ENCODE data around the gene ANKRD40. TPM values are rescaled to one million over a fixed set of nuclear protein-coding genes. Genes with fewer than 3 reads are reported as not detected.
"Not testable (repeated sequence)": the region's sequence is repeated elsewhere in the genome, so short reads cannot be mapped to it uniquely, and the experiment has no call there.

The ANKRD40 gene
- total RNA-seq, 1 donor from 2014 or later = 41.1 TPM

GRCh38 chr17:50728112-50728429 lies 20.4 kb upstream of the ANKRD40 start:
- TF ChIP-seq CTCF (IDR thresholded peaks at IDR 0.05) = no peak
- no peaks in the 10 kb centered on the region for H3K27me3 Mint-ChIP-seq (ENCODE audit: unreplicated experiment)
- no peaks in the 10 kb centered on the region for H3K9me3 Mint-ChIP-seq (ENCODE audit: unreplicated experiment)
- H3K27ac Mint-ChIP-seq (ENCODE audit: unreplicated experiment) = no peak overlapping the region
- H3K36me3 Mint-ChIP-seq (ENCODE audit: unreplicated experiment) = no peaks in the 10 kb centered on the region
- no peak for DNase-seq (ENCODE audit: extremely low spot score, unreplicated experiment)
- no peak overlapping the region for H3K4me3 Mint-ChIP-seq (ENCODE audit: unreplicated experiment)
- peaks cover 31% of the 10 kb centered on the region for H3K4me1 Mint-ChIP-seq (ENCODE audit: unreplicated experiment)

DNA sequence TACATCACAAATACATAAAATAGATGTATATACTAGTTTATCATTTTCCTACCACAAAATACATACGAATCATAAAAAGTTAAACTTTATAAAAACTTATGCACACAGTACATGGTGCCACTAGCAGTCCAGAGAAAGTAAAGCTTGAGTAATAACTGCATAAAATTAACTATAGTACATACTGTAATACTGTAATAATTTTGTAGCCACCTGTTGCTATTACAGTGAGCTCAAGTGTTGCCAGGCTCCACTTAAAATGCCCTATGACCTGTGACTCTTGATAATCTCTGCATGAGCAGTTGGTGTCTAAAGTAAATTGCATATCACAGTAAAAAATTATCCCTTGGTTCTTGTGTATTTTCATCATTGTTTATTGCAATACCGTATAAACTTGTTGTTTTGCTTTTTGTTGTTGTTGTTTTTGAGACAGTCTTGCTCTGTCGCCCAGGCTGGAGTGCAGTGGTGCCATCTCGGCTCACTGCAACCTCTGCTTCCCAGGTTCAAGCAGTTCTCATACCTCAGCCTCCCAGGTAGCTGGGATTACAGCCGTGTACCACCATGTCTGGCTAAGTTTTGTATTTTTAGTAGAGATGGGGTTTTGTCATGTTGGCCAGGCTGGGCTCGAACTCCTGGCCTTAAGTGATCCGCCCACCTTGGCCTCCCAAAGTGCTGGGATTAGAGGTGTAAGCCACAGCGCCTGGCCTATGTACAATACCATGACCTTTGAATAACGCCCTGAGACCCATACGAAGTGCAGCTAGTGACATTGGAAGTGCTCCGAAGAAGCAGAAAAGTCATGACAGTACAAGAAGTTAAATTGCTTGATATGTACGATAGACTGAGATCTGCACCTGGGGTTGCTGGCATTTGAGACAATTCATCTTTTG lies 18.3 kb upstream of the ANKRD40 start:
- H3K9me3 Mint-ChIP-seq (ENCODE audit: unreplicated experiment) = no peaks in the 10 kb centered on the region
- no peak overlapping the region for H3K4me3 Mint-ChIP-seq (ENCODE audit: unreplicated experiment)
- no peak for DNase-seq (ENCODE audit: extremely low spot score, unreplicated experiment)
- peaks cover 42% of the 10 kb centered on the region for H3K4me1 Mint-ChIP-seq (ENCODE audit: unreplicated experiment)
- TF ChIP-seq CTCF (IDR thresholded peaks at IDR 0.05) = no peak
- no peaks in the 10 kb centered on the region for H3K36me3 Mint-ChIP-seq (ENCODE audit: unreplicated experiment)
- H3K27me3 Mint-ChIP-seq (ENCODE audit: unreplicated experiment) = no peaks in the 10 kb centered on the region
- no peak overlapping the region for H3K27ac Mint-ChIP-seq (ENCODE audit: unreplicated experiment)

- not testable (repeated sequence) for H3K4me3 Mint-ChIP-seq (ENCODE audit: unreplicated experiment); H3K9me3 Mint-ChIP-seq (ENCODE audit: unreplicated experiment); H3K36me3 Mint-ChIP-seq (ENCODE audit: unreplicated experiment); DNase-seq (ENCODE audit: extremely low spot score, unreplicated experiment); H3K27me3 Mint-ChIP-seq (ENCODE audit: unreplicated experiment); H3K27ac Mint-ChIP-seq (ENCODE audit: unreplicated experiment)
- peaks cover 45% of the 10 kb centered on the region for H3K4me1 Mint-ChIP-seq (ENCODE audit: unreplicated experiment)
Observed at GRCh38 chr17:50724622-50725021, 16.9 kb upstream of the ANKRD40 start.

GRCh38 chr17:50722746-50723145 lies 15.0 kb upstream of the ANKRD40 start:
- no peak for TF ChIP-seq CTCF (IDR thresholded peaks at IDR 0.05)
- Mint-ChIP-seq H3K4me3 (ENCODE audit: unreplicated experiment) (peak overlapping the region; percentile 95), H3K4me1 (ENCODE audit: unreplicated experiment) (peaks cover 44% of the 10 kb centered on the region), H3K27me3 (ENCODE audit: unreplicated experiment) (no peaks in the 10 kb centered on the region), H3K36me3 (ENCODE audit: unreplicated experiment) (no peaks in the 10 kb centered on the region), H3K9me3 (ENCODE audit: unreplicated experiment) (no peaks in the 10 kb centered on the region), H3K27ac (ENCODE audit: unreplicated experiment) (no peak overlapping the region)
- DNase-seq (ENCODE audit: extremely low spot score, unreplicated experiment) = no peak

DNA sequence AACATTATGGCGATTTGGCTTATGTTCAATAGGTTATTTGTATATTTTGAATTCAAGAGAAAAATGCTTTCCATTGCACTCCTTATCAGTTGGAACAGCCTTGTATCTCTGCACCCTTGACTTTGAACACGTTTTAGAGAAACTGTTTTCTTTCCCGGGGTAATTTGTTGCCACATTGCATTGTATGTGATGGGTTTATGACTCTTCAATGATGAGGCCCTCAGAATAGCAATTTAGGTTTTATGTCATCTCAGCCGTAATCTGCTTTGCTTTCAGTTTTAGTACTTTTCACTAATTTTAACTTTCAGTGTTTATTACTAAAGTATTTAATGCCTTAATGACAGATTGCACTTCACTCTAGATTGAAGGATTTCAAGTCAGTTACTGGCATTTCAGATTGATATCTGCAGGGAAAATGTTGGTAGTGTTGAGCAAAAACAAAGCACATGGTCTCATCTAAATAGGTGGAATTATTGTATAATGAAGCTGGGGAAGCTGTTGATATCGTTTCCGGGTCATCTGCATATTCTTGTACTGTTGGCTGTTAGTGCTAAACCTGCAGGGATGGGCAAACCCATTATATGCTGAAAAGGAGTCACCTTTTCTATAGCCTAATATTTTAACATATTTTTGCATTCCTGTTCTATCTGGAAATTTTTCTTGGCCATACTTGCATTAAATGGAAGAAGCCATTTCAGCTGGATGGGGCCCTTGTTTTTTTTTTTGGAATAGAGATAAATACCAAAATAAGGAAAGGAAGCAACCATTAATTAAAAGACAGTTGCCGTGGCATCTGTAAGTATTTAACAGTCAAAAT lies 13.7 kb upstream of the ANKRD40 start:
- Mint-ChIP-seq H3K27ac (ENCODE audit: unreplicated experiment) (peak overlapping the region; percentile 99), H3K9me3 (ENCODE audit: unreplicated experiment) (no peaks in the 10 kb centered on the region), H3K36me3 (ENCODE audit: unreplicated experiment) (no peaks in the 10 kb centered on the region), H3K27me3 (ENCODE audit: unreplicated experiment) (no peaks in the 10 kb centered on the region), H3K4me3 (ENCODE audit: unreplicated experiment) (peak overlapping the region; percentile 95), H3K4me1 (ENCODE audit: unreplicated experiment) (peaks cover 36% of the 10 kb centered on the region)
- TF ChIP-seq CTCF (IDR thresholded peaks at IDR 0.05) = no peak
- no peak for DNase-seq (ENCODE audit: extremely low spot score, unreplicated experiment)
